ENCODE results near the gene TMEM129.

TMEM129 gene

GRCh38 chr4:1721003-1721665, at the start of gene TMEM129, which contains the start of gene TACC3:
TSS of gene TMEM129 (minus strand) at chr4:1721323. CDS start at chr4:1720837, 486 bp downstream.
TSS of gene TACC3 (plus strand) at chr4:1721521. CDS start at chr4:1723422, 1,901 bp downstream.
- Histone ChIP-seq H3K36me3 (ENCODE audit: control insufficient read depth in 1 of 2, insufficient read depth in 2 of 2, low read length in 2 of 2) (peaks cover 5 to 38% of the 10 kb centered on the region in 2 donors), H3K27me3 (ENCODE audit: control insufficient read depth in 1 of 2, insufficient read depth in 2 of 2, low read length in 2 of 2) (no peaks in the 10 kb centered on the region), H3K4me3 (ENCODE audit: low read depth in 1 of 2, low read length in 2 of 2) (peak within 1 kb of the TSS; percentile 80 to 92), H3K9ac (ENCODE audit: low read depth in 1 of 2, low read length in 2 of 2) (peak within 1 kb of the TSS; percentile 77 to 94), H3K9me3 (ENCODE audit: control insufficient read depth in 1 of 2, low read length in 2 of 2) (no peaks in the 10 kb centered on the region), H3K4me1 (ENCODE audit: control insufficient read depth in 1 of 2, insufficient read depth in 2 of 2, low read length in 2 of 2) (peaks cover 33 to 54% of the 10 kb centered on the region in 2 donors), H3K27ac (ENCODE audit: low read depth, low read length) (peak within 1 kb of the TSS; percentile 89)

GRCh38 chr4:1770791-1771231, 49.7 kb upstream of the TMEM129 start:
- Histone ChIP-seq H3K4me1 (ENCODE audit: control insufficient read depth in 1 of 2, insufficient read depth in 2 of 2, low read length in 2 of 2) (no peaks in the 10 kb centered on the region), H3K9me3 (ENCODE audit: control insufficient read depth in 1 of 2, low read length in 2 of 2) (no peaks in the 10 kb centered on the region), H3K36me3 (ENCODE audit: control insufficient read depth in 1 of 2, insufficient read depth in 2 of 2, low read length in 2 of 2) (no peaks in the 10 kb centered on the region), H3K4me3 (ENCODE audit: low read depth in 1 of 2, low read length in 2 of 2) (no peak overlapping the region), H3K27ac (ENCODE audit: low read depth, low read length) (no peak overlapping the region), H3K9ac (ENCODE audit: low read depth in 1 of 2, low read length in 2 of 2) (no peak overlapping the region), H3K27me3 (ENCODE audit: control insufficient read depth in 1 of 2, insufficient read depth in 2 of 2, low read length in 2 of 2) (peaks cover 24 to 37% of the 10 kb centered on the region in 2 donors)

GRCh38 chr4:1770245-1770644, 49.1 kb upstream of the TMEM129 start:
- H3K27ac ChIP-seq (ENCODE audit: low read depth, low read length): no peak overlapping the region
- no peak overlapping the region for H3K4me3 ChIP-seq (ENCODE audit: low read depth in 1 of 2, low read length in 2 of 2)
- H3K36me3 ChIP-seq (ENCODE audit: control insufficient read depth in 1 of 2, insufficient read depth in 2 of 2, low read length in 2 of 2): no peaks in the 10 kb centered on the region
- no peaks in the 10 kb centered on the region for H3K4me1 ChIP-seq (ENCODE audit: control insufficient read depth in 1 of 2, insufficient read depth in 2 of 2, low read length in 2 of 2)
- no peak overlapping the region for H3K9ac ChIP-seq (ENCODE audit: low read depth in 1 of 2, low read length in 2 of 2)
- H3K27me3 ChIP-seq (ENCODE audit: control insufficient read depth in 1 of 2, insufficient read depth in 2 of 2, low read length in 2 of 2): peaks cover 24 to 42% of the 10 kb centered on the region in 2 donors
- H3K9me3 ChIP-seq (ENCODE audit: control insufficient read depth in 1 of 2, low read length in 2 of 2): no peaks in the 10 kb centered on the region

- H3K9ac ChIP-seq (ENCODE audit: low read depth in 1 of 2, low read length in 2 of 2): no peak overlapping the region
- no peaks in the 10 kb centered on the region for H3K4me1 ChIP-seq (ENCODE audit: control insufficient read depth in 1 of 2, insufficient read depth in 2 of 2, low read length in 2 of 2)
- H3K4me3 ChIP-seq (ENCODE audit: low read depth in 1 of 2, low read length in 2 of 2): no peak overlapping the region
- H3K9me3 ChIP-seq (ENCODE audit: control insufficient read depth in 1 of 2, low read length in 2 of 2): no peaks in the 10 kb centered on the region
- H3K27me3 ChIP-seq (ENCODE audit: control insufficient read depth in 1 of 2, insufficient read depth in 2 of 2, low read length in 2 of 2): peaks cover 24 to 42% of the 10 kb centered on the region in 2 donors
- H3K36me3 ChIP-seq (ENCODE audit: control insufficient read depth in 1 of 2, insufficient read depth in 2 of 2, low read length in 2 of 2): no peaks in the 10 kb centered on the region
- H3K27ac ChIP-seq (ENCODE audit: low read depth, low read length): no peak overlapping the region
These were observed 48.6 kb upstream of the TMEM129 start for GRCh38 chr4:1769692-1770091.

GRCh38 chr4:1768367-1769034, 47.4 kb upstream of the TMEM129 start:
- no peak overlapping the region for H3K9ac ChIP-seq (ENCODE audit: low read depth in 1 of 2, low read length in 2 of 2)
- no peak overlapping the region for H3K4me3 ChIP-seq (ENCODE audit: low read depth in 1 of 2, low read length in 2 of 2)
- peaks cover 24 to 46% of the 10 kb centered on the region in 2 donors for H3K27me3 ChIP-seq (ENCODE audit: control insufficient read depth in 1 of 2, insufficient read depth in 2 of 2, low read length in 2 of 2)
- no peaks in the 10 kb centered on the region for H3K36me3 ChIP-seq (ENCODE audit: control insufficient read depth in 1 of 2, insufficient read depth in 2 of 2, low read length in 2 of 2)
- peaks cover 0 to 4% of the 10 kb centered on the region in 2 donors for H3K4me1 ChIP-seq (ENCODE audit: control insufficient read depth in 1 of 2, insufficient read depth in 2 of 2, low read length in 2 of 2)
- H3K9me3 ChIP-seq (ENCODE audit: control insufficient read depth in 1 of 2, low read length in 2 of 2): no peaks in the 10 kb centered on the region
- H3K27ac ChIP-seq (ENCODE audit: low read depth, low read length): no peak overlapping the region

GRCh38 chr4:1767770-1768366, 46.7 kb upstream of the TMEM129 start:
- no peaks in the 10 kb centered on the region for H3K36me3 ChIP-seq (ENCODE audit: control insufficient read depth in 1 of 2, insufficient read depth in 2 of 2, low read length in 2 of 2)
- H3K27me3 ChIP-seq (ENCODE audit: control insufficient read depth in 1 of 2, insufficient read depth in 2 of 2, low read length in 2 of 2): peaks cover 28 to 46% of the 10 kb centered on the region in 2 donors
- H3K4me1 ChIP-seq (ENCODE audit: control insufficient read depth in 1 of 2, insufficient read depth in 2 of 2, low read length in 2 of 2): peaks cover 0 to 4% of the 10 kb centered on the region in 2 donors
- H3K4me3 ChIP-seq (ENCODE audit: low read depth in 1 of 2, low read length in 2 of 2): no peak overlapping the region
- no peak overlapping the region for H3K9ac ChIP-seq (ENCODE audit: low read depth in 1 of 2, low read length in 2 of 2)
- H3K9me3 ChIP-seq (ENCODE audit: control insufficient read depth in 1 of 2, low read length in 2 of 2): no peaks in the 10 kb centered on the region
- no peak overlapping the region for H3K27ac ChIP-seq (ENCODE audit: low read depth, low read length)

- H3K9ac ChIP-seq (ENCODE audit: low read depth in 1 of 2, low read length in 2 of 2): no peak overlapping the region
- H3K4me3 ChIP-seq (ENCODE audit: low read depth in 1 of 2, low read length in 2 of 2): no peak overlapping the region
- H3K4me1 ChIP-seq (ENCODE audit: control insufficient read depth in 1 of 2, insufficient read depth in 2 of 2, low read length in 2 of 2): peaks cover 0 to 4% of the 10 kb centered on the region in 2 donors
- H3K9me3 ChIP-seq (ENCODE audit: control insufficient read depth in 1 of 2, low read length in 2 of 2): no peaks in the 10 kb centered on the region
- peaks cover 33 to 49% of the 10 kb centered on the region in 2 donors for H3K27me3 ChIP-seq (ENCODE audit: control insufficient read depth in 1 of 2, insufficient read depth in 2 of 2, low read length in 2 of 2)
- H3K36me3 ChIP-seq (ENCODE audit: control insufficient read depth in 1 of 2, insufficient read depth in 2 of 2, low read length in 2 of 2): no peaks in the 10 kb centered on the region
- no peak overlapping the region for H3K27ac ChIP-seq (ENCODE audit: low read depth, low read length)
These were observed 46.1 kb upstream of the TMEM129 start for GRCh38 chr4:1767061-1767769.

- H3K9ac ChIP-seq (ENCODE audit: low read depth in 1 of 2, low read length in 2 of 2): no peak overlapping the region
- H3K27ac ChIP-seq (ENCODE audit: low read depth, low read length): no peak overlapping the region
- no peaks in the 10 kb centered on the region for H3K9me3 ChIP-seq (ENCODE audit: control insufficient read depth in 1 of 2, low read length in 2 of 2)
- H3K27me3 ChIP-seq (ENCODE audit: control insufficient read depth in 1 of 2, insufficient read depth in 2 of 2, low read length in 2 of 2): peaks cover 33 to 47% of the 10 kb centered on the region in 2 donors
- no peaks in the 10 kb centered on the region for H3K36me3 ChIP-seq (ENCODE audit: control insufficient read depth in 1 of 2, insufficient read depth in 2 of 2, low read length in 2 of 2)
- peaks cover 0 to 4% of the 10 kb centered on the region in 2 donors for H3K4me1 ChIP-seq (ENCODE audit: control insufficient read depth in 1 of 2, insufficient read depth in 2 of 2, low read length in 2 of 2)
- no peak overlapping the region for H3K4me3 ChIP-seq (ENCODE audit: low read depth in 1 of 2, low read length in 2 of 2)
These were observed 45.3 kb upstream of the TMEM129 start for GRCh38 chr4:1766106-1767060.

GRCh38 chr4:1765409-1766072, 44.4 kb upstream of the TMEM129 start:
- Histone ChIP-seq H3K4me1 (ENCODE audit: control insufficient read depth in 1 of 2, insufficient read depth in 2 of 2, low read length in 2 of 2) (peaks cover 0 to 4% of the 10 kb centered on the region in 2 donors), H3K36me3 (ENCODE audit: control insufficient read depth in 1 of 2, insufficient read depth in 2 of 2, low read length in 2 of 2) (no peaks in the 10 kb centered on the region), H3K27me3 (ENCODE audit: control insufficient read depth in 1 of 2, insufficient read depth in 2 of 2, low read length in 2 of 2) (peaks cover 28 to 40% of the 10 kb centered on the region in 2 donors), H3K9ac (ENCODE audit: low read depth in 1 of 2, low read length in 2 of 2) (no peak overlapping the region), H3K27ac (ENCODE audit: low read depth, low read length) (no peak overlapping the region), H3K4me3 (ENCODE audit: low read depth in 1 of 2, low read length in 2 of 2) (no peak overlapping the region), H3K9me3 (ENCODE audit: control insufficient read depth in 1 of 2, low read length in 2 of 2) (no peaks in the 10 kb centered on the region)

Measured in duodenal mucosa (tissue), 2 donors.